HEK293 (cell line): ENCODE results near the gene PAQR5.

Experiments used
- CTCF ChIP-seq: fragments of 450-650 bp; formaldehyde crosslinking; IDR thresholded peaks from 2 replicates; pipeline ENCODE4 v1.5.1; 2016; ENCODE audit warnings: missing biosample characterization, missing genetic modification characterization
- KLF7 ChIP-seq: fragments of 450-650 bp; formaldehyde crosslinking; IDR thresholded peaks from 2 replicates; pipeline ENCODE4 v1.5.1; 2016; ENCODE audit warnings: missing biosample characterization, missing genetic modification characterization, borderline replicate concordance
- YY1 ChIP-seq: fragments of 450-650 bp; formaldehyde crosslinking; IDR thresholded peaks from 2 replicates; pipeline ENCODE4 v1.5.1; 2018; ENCODE audit warnings: missing biosample characterization, missing genetic modification characterization
- ZBTB17 ChIP-seq: fragments of 450-650 bp; formaldehyde crosslinking; IDR thresholded peaks from 2 replicates; pipeline ENCODE4 v1.5.1; 2016; ENCODE audit warnings: missing biosample characterization, missing genetic modification characterization
- ZNF239 ChIP-seq: fragments of 450-650 bp; formaldehyde crosslinking; IDR thresholded peaks from 2 replicates; pipeline ENCODE4 v1.5.1; 2016; ENCODE audit warnings: missing biosample characterization, missing genetic modification characterization
- ZNF510 ChIP-seq: fragments of 450-650 bp; formaldehyde crosslinking; IDR thresholded peaks from 2 replicates; pipeline ENCODE4 v1.5.1; 2018; ENCODE audit warnings: mild to moderate bottlenecking, missing genetic modification characterization, missing biosample characterization; ENCODE audit not compliant: insufficient replicate concordance
- ZNF792 ChIP-seq: fragments of 450-650 bp; formaldehyde crosslinking; IDR thresholded peaks from 2 replicates; pipeline ENCODE4 v1.5.1; 2016; ENCODE audit warnings: missing biosample characterization, missing genetic modification characterization
- ZNF843 ChIP-seq: fragments of 450-650 bp; formaldehyde crosslinking; IDR thresholded peaks from 2 replicates; pipeline ENCODE4 v1.5.1; 2016; ENCODE audit warnings: missing biosample characterization, missing genetic modification characterization

- no peak for TF ChIP-seq CTCF (tag by site-specific recombination)
- no peak for TF ChIP-seq ZNF239 (tag by site-specific recombination)
- TF ChIP-seq YY1 (tag by site-specific recombination), result no peak
- no peak for TF ChIP-seq ZBTB17 (tag by site-specific recombination)
- TF ChIP-seq KLF7 (tag by site-specific recombination), result no peak
- TF ChIP-seq ZNF843 (tag by site-specific recombination), result no peak
- no peak for TF ChIP-seq ZNF792 (tag by site-specific recombination)
- TF ChIP-seq ZNF510 (tag by site-specific recombination), result no peak
Observed at GRCh38 chr15:69271217-69271616, 27.5 kb upstream of the PAQR5 start.
